Activated B cell treated with CpG ODN at 0.5 μM for 24 hours (primary cell): ENCODE data around the gene ATP1A1. TPM values are rescaled to one million over a fixed set of nuclear protein-coding genes. Genes with fewer than 3 reads are reported as not detected.

Experiments used
- ATAC-seq: fragments of 200-7000 bp; cut with Tn5 transposase; one replicate; pipeline ENCODE4 v1.10.0; 2021; ENCODE audit warnings: low read depth, mild to moderate bottlenecking, moderate library complexity
- CTCF ChIA-PET: fragments of 350-600 bp; sonication (Branson Sonifier 250); formaldehyde crosslinking; loops from one replicate; lab custom pipeline; 2021; ENCODE audit warnings: antibody characterized with exemption; lab: Charles Lee
- POLR2A ChIA-PET: fragments of 350-600 bp; sonication (Branson Sonifier 250); formaldehyde crosslinking; loops from one replicate; lab custom pipeline; 2021; ENCODE audit warnings: antibody characterized with exemption; lab: Charles Lee
- DNase-seq: peaks from one replicate; pipeline ENCODE4 v3.0.0; 2022
- H3K27ac Mint-ChIP-seq: one replicate; pipeline ENCODE4 v1.8.0; 2020; ENCODE audit warnings: mixed read lengths
- H3K27me3 Mint-ChIP-seq: one replicate; pipeline ENCODE4 v1.8.0; 2021; ENCODE audit warnings: mixed read lengths
- H3K36me3 Mint-ChIP-seq: one replicate; pipeline ENCODE4 v1.8.0; 2021; ENCODE audit warnings: low read depth, mixed read lengths
- H3K4me1 Mint-ChIP-seq: one replicate; pipeline ENCODE4 v1.8.0; 2021; ENCODE audit warnings: mixed read lengths
- H3K4me3 Mint-ChIP-seq: one replicate; pipeline ENCODE4 v1.8.0; 2020; ENCODE audit warnings: mild to moderate bottlenecking, mixed read lengths
- H3K9me3 Mint-ChIP-seq: one replicate; pipeline ENCODE4 v1.8.0; 2020; ENCODE audit warnings: mixed read lengths
- CTCF ChIP-seq: fragments of 200-600 bp; IDR thresholded peaks from one replicate; pipeline ENCODE4 v1.8.0; 2022; ENCODE audit warnings: antibody characterized with exemption, mild to moderate bottlenecking
- intact Hi-C: fragments of 100-400 bp; cut with micrococcal nuclease; formaldehyde crosslinking; loops from one replicate; pipeline ENCODE4 v1.15.1; 2024
- total RNA-seq: library from RNA; stranded (reverse); gene quantifications from 2 replicates; pipeline ENCODE4 v1.2.3, GENCODE V29; 2022

The ATP1A1 gene
- total RNA-seq, 1 donor from 2014 or later = 151 TPM

- POLR2A ChIA-PET = interaction anchor here (0.6 to 0.7 kb wide), 3 partner anchors 59 to 252 kb away, joined by 3 to 5 read pairs (median 3); partner anchors contain the start of gene IGSF3
- ATAC-seq (no peak), DNase-seq (no peak)
- peaks cover 5% of the 10 kb centered on the region for H3K36me3 Mint-ChIP-seq
- no peak overlapping the region for H3K4me3 Mint-ChIP-seq
- H3K4me1 Mint-ChIP-seq = peaks cover 28% of the 10 kb centered on the region
- H3K9me3 Mint-ChIP-seq = no peaks in the 10 kb centered on the region
- CTCF ChIA-PET = no interaction called here
- intact Hi-C loops = loop anchor here (5.0 kb wide), 1 partner anchor 706 kb away; the partner anchor contains the start of gene TRIM45
- no peak overlapping the region for H3K27ac Mint-ChIP-seq
- H3K27me3 Mint-ChIP-seq = no peaks in the 10 kb centered on the region
- TF ChIP-seq CTCF = no peak
Measured at GRCh38 chr1:116415699-116416533, 42.9 kb downstream of the ATP1A1 start.

GRCh38 chr1:116416854-116417513 is 43.9 kb downstream of the ATP1A1 start:
- no peak for TF ChIP-seq CTCF
- Mint-ChIP-seq H3K4me1 (peaks cover 26% of the 10 kb centered on the region), H3K4me3 (peak overlapping the region; percentile 91), H3K27me3 (peaks cover 4% of the 10 kb centered on the region), H3K36me3 (peaks cover 5% of the 10 kb centered on the region), H3K27ac (no peak overlapping the region), H3K9me3 (no peaks in the 10 kb centered on the region)
- intact Hi-C loops = loop anchor here (5.0 kb wide), 1 partner anchor 705 kb away; the partner anchor contains the start of gene TRIM45
- ATAC-seq (no peak), DNase-seq (no peak)
- POLR2A ChIA-PET = interaction anchor here (0.7 kb wide), 1 partner anchor 43 kb away, joined by 3 read pairs; no protein-coding TSS in a partner anchor
- CTCF ChIA-PET = interaction anchor here (2.4 kb wide), 1 partner anchor 69 kb away, joined by 9 read pairs; no protein-coding TSS in a partner anchor

GRCh38 chr1:116417678-116418077 is 44.6 kb downstream of the ATP1A1 start:
- peak overlapping the region; percentile 87 for H3K27ac Mint-ChIP-seq
- ATAC-seq (no peak), DNase-seq (no peak)
- intact Hi-C loops = loop anchor here (1.0 to 5.0 kb wide), 2 partner anchors 44 to 705 kb away; partner anchors contain the start of genes ATP1A1 and TRIM45
- ChIA-PET CTCF (interaction anchor here (2.4 kb wide), 1 partner anchor 68 kb away, joined by 9 read pairs; no protein-coding TSS in a partner anchor), POLR2A (interaction anchor here (0.7 to 2.1 kb wide), 4 partner anchors 40 to 44 kb away, joined by 3 to 9 read pairs (median 6); partner anchors contain the start of gene ATP1A1)
- no peaks in the 10 kb centered on the region for H3K9me3 Mint-ChIP-seq
- peaks cover 4% of the 10 kb centered on the region for H3K27me3 Mint-ChIP-seq
- TF ChIP-seq CTCF = no peak
- H3K4me3 Mint-ChIP-seq = peak overlapping the region; percentile 91
- peaks cover 26% of the 10 kb centered on the region for H3K4me1 Mint-ChIP-seq
- peaks cover 5% of the 10 kb centered on the region for H3K36me3 Mint-ChIP-seq

- H3K4me3 Mint-ChIP-seq = peak overlapping the region; percentile 91
- peak; percentile 96 for ATAC-seq
- peaks cover 26% of the 10 kb centered on the region for H3K4me1 Mint-ChIP-seq
- CTCF ChIA-PET = interaction anchor here (0.8 to 2.4 kb wide), 2 partner anchors 67 to 280 kb away, joined by 3 to 9 read pairs; no protein-coding TSS in a partner anchor
- H3K36me3 Mint-ChIP-seq = peaks cover 5% of the 10 kb centered on the region
- H3K27me3 Mint-ChIP-seq = peaks cover 6% of the 10 kb centered on the region
- H3K27ac Mint-ChIP-seq = peak overlapping the region; percentile 87
- POLR2A ChIA-PET = interaction anchor here (0.8 to 2.1 kb wide), 10 partner anchors 8 to 152 kb away, joined by 3 to 9 read pairs (median 6); partner anchors contain the start of genes ATP1A1 and CD58
- DNase-seq = peak; percentile 85
- no peak for TF ChIP-seq CTCF
- H3K9me3 Mint-ChIP-seq = no peaks in the 10 kb centered on the region
- intact Hi-C loops = loop anchor here (1.0 to 5.0 kb wide), 2 partner anchors 45 to 704 kb away; partner anchors contain the start of genes ATP1A1 and TRIM45
Measured at GRCh38 chr1:116418091-116418830, 45.2 kb downstream of the ATP1A1 start.
